Kidney tubule cell (primary cell): ENCODE measurements around the gene SUPT6H.
A peak's percentile ranks its signal among the peaks of the same experiment; 100 is the strongest.

Source experiments
- DNase-seq: peaks from one replicate; pipeline ENCODE4 v3.0.0-alpha.2; 2018; ENCODE audit warnings: low spot score

The SUPT6H gene

GRCh38 chr17:28661635-28662526 lies at the start of gene SUPT6H, which contains the start of gene SDF2:
Gene SUPT6H (plus strand): TSS chr17:28662205. CDS start chr17:28673402, 11,197 bp downstream.
Gene SDF2 (minus strand): TSS chr17:28661906. CDS start chr17:28661876, 30 bp downstream.
- peak; percentile 85 for DNase-seq

GRCh38 chr17:28612531-28612930 lies 49.5 kb upstream of the SUPT6H start:
- no peak for DNase-seq

GRCh38 chr17:28612936-28613872 lies 48.8 kb upstream of the SUPT6H start:
- peak; percentile 19 for DNase-seq

GRCh38 chr17:28613931-28614381 lies 48.0 kb upstream of the SUPT6H start, which contains the start of gene RSKR:
Gene RSKR (minus strand): TSS chr17:28614185. CDS start chr17:28614161, 24 bp downstream.
- no peak for DNase-seq

- DNase-seq: no peak
Observed at GRCh38 chr17:28615260-28615940, 46.6 kb upstream of the SUPT6H start.

GRCh38 chr17:28616281-28616680 lies 45.7 kb upstream of the SUPT6H start:
- DNase-seq: no peak

- DNase-seq: no peak
Observed at GRCh38 chr17:28618464-28618863, 43.5 kb upstream of the SUPT6H start.

GRCh38 chr17:28620010-28620409 lies 42.0 kb upstream of the SUPT6H start:
- no peak for DNase-seq

- no peak for DNase-seq
Observed at GRCh38 chr17:28622186-28622585, 39.8 kb upstream of the SUPT6H start.

GRCh38 chr17:28623696-28624095 lies 38.3 kb upstream of the SUPT6H start:
- no peak for DNase-seq

GRCh38 chr17:28624148-28624547 lies 37.9 kb upstream of the SUPT6H start:
- DNase-seq: peak; percentile 11

GRCh38 chr17:28626818-28627217 lies 35.2 kb upstream of the SUPT6H start:
- no peak for DNase-seq

GRCh38 chr17:28634206-28634865 lies 27.7 kb upstream of the SUPT6H start:
- DNase-seq: no peak

GRCh38 chr17:28635506-28635905 lies 26.5 kb upstream of the SUPT6H start:
- DNase-seq: no peak

- DNase-seq: peak; percentile 14
Observed at GRCh38 chr17:28641579-28641978, 20.4 kb upstream of the SUPT6H start.

- DNase-seq: peak; percentile 67
Observed at GRCh38 chr17:28643983-28644786, 17.8 kb upstream of the SUPT6H start.

- peak; percentile 96 for DNase-seq
Observed at GRCh38 chr17:28644787-28645575, 17.0 kb upstream of the SUPT6H start, which contains the start of gene BLTP2. Gene BLTP2 (minus strand): TSS chr17:28645158. CDS start chr17:28645056, 102 bp downstream.

GRCh38 chr17:28645576-28645939 lies 16.4 kb upstream of the SUPT6H start:
- no peak for DNase-seq

GRCh38 chr17:28646039-28646754 lies 15.8 kb upstream of the SUPT6H start:
- DNase-seq: no peak
